H9 (cell line): ENCODE results near the gene PMIS2. TPM values are rescaled to one million over a fixed set of nuclear protein-coding genes. Genes with fewer than 3 reads are reported as not detected.
"Not testable (repeated sequence)": the region's sequence is repeated elsewhere in the genome, so short reads cannot be mapped to it uniquely, and the experiment has no call there.

Experiments
- DNase-seq: peaks from one replicate; pipeline ENCODE4 v3.0.0-alpha.2; 2017
- H2AFZ ChIP-seq: one replicate; pipeline ENCODE4 v1.6.1; 2013; ENCODE audit warnings: mild to moderate bottlenecking, low read length, control low read depth, moderate library complexity
- H2AK5ac ChIP-seq: 2 replicates; pipeline ENCODE4 v1.6.1; 2013; ENCODE audit warnings: low read length, control low read depth, mixed read lengths; ENCODE audit not compliant: insufficient read length
- H2BK120ac ChIP-seq: one replicate; pipeline ENCODE4 v1.6.1; 2013; ENCODE audit warnings: low read depth, mild to moderate bottlenecking, low read length, control low read depth, inconsistent platforms; ENCODE audit not compliant: poor library complexity, severe bottlenecking
- H2BK12ac ChIP-seq: 2 replicates; pipeline ENCODE4 v1.6.1; 2013; ENCODE audit warnings: low read length, control low read depth, mixed read lengths, low read depth; ENCODE audit not compliant: insufficient read length
- H2BK15ac ChIP-seq: 2 replicates; pipeline ENCODE4 v1.6.1; 2013; ENCODE audit warnings: low read depth, low read length, control low read depth
- H2BK20ac ChIP-seq: one replicate; pipeline ENCODE4 v1.6.1; 2013; ENCODE audit warnings: low read depth, mild to moderate bottlenecking, low read length, control low read depth, inconsistent platforms; ENCODE audit not compliant: poor library complexity, severe bottlenecking
- H2BK5ac ChIP-seq: 2 replicates; pipeline ENCODE4 v1.6.1; 2013; ENCODE audit warnings: low read length, control low read depth, mixed read lengths; ENCODE audit not compliant: insufficient read length
- H3K14ac ChIP-seq: 2 replicates; pipeline ENCODE4 v1.6.1; 2013; ENCODE audit warnings: low read length, control low read depth; ENCODE audit not compliant: insufficient read depth
- H3K18ac ChIP-seq: 2 replicates; pipeline ENCODE4 v1.6.1; 2013; ENCODE audit warnings: low read depth, mild to moderate bottlenecking, mixed read lengths, low read length, control low read depth; ENCODE audit not compliant: insufficient read length
- H3K23ac ChIP-seq: 2 replicates; pipeline ENCODE4 v1.6.1; 2013; ENCODE audit warnings: low read length, control low read depth, mixed read lengths, low read depth; ENCODE audit not compliant: insufficient read length
- H3K23me2 ChIP-seq: 2 replicates; pipeline ENCODE4 v1.6.1; 2013; ENCODE audit warnings: low read depth, mild to moderate bottlenecking, mixed read lengths, low read length, control low read depth; ENCODE audit not compliant: insufficient read length, poor library complexity, severe bottlenecking
- H3K27ac ChIP-seq: 2 replicates; pipeline ENCODE4 v1.5.1; 2013; ENCODE audit warnings: low read length, control low read depth, mixed read lengths, low read depth; ENCODE audit not compliant: insufficient read length
- H3K27me3 ChIP-seq: 2 replicates; pipeline ENCODE4 v1.6.1; 2013; ENCODE audit warnings: low read length, control low read depth, inconsistent platforms; ENCODE audit not compliant: insufficient read depth
- H3K4ac ChIP-seq: 2 replicates; pipeline ENCODE4 v1.6.1; 2013; ENCODE audit warnings: low read depth, mild to moderate bottlenecking, control low read depth, inconsistent platforms, low read length, moderate library complexity
- H3K4me1 ChIP-seq: 2 replicates; pipeline ENCODE4 v1.6.1; 2013; ENCODE audit warnings: low read length, control low read depth, inconsistent platforms; ENCODE audit not compliant: insufficient read depth
- H3K4me2 ChIP-seq: 2 replicates; pipeline ENCODE4 v1.6.1; 2013; ENCODE audit warnings: low read length, control low read depth, mixed read lengths; ENCODE audit not compliant: insufficient read length, insufficient read depth
- H3K56ac ChIP-seq: 2 replicates; pipeline ENCODE4 v1.6.1; 2013; ENCODE audit warnings: low read depth, mild to moderate bottlenecking, mixed read lengths, low read length, control low read depth; ENCODE audit not compliant: insufficient read length
- H3K79me1 ChIP-seq: 2 replicates; pipeline ENCODE4 v1.6.1; 2013; ENCODE audit warnings: low read depth, mild to moderate bottlenecking, moderate library complexity, low read length, control low read depth, inconsistent platforms; ENCODE audit not compliant: insufficient read depth, poor library complexity, severe bottlenecking
- H3K79me2 ChIP-seq: 2 replicates; pipeline ENCODE4 v1.6.1; 2013; ENCODE audit warnings: low read length, control low read depth, inconsistent platforms; ENCODE audit not compliant: insufficient read depth
- H3K9ac ChIP-seq: 2 replicates; pipeline ENCODE4 v1.6.1; 2013; ENCODE audit warnings: low read length, control low read depth, mixed read lengths; ENCODE audit not compliant: insufficient read length; ENCODE audit errors: extremely low read depth
- H3K9me3 ChIP-seq: one replicate; pipeline ENCODE4 v1.6.1; 2013; ENCODE audit warnings: low read depth, low read length, inconsistent platforms; ENCODE audit not compliant: control insufficient read depth
- H3T11ph ChIP-seq: one replicate; pipeline ENCODE4 v1.6.1; 2013; ENCODE audit warnings: mild to moderate bottlenecking, low read length, control low read depth, inconsistent platforms
- H4K20me1 ChIP-seq: one replicate; pipeline ENCODE4 v1.6.1; 2013; ENCODE audit not compliant: control insufficient read depth, insufficient read length, insufficient read depth
- H4K5ac ChIP-seq: 2 replicates; pipeline ENCODE4 v1.6.1; 2013; ENCODE audit warnings: low read depth, mild to moderate bottlenecking, mixed read lengths, low read length, control low read depth; ENCODE audit not compliant: insufficient read length
- H4K8ac ChIP-seq: replicated peaks from 2 replicates; pipeline ENCODE4 v1.6.1; 2013; ENCODE audit warnings: low read length, control low read depth, mixed read lengths, low read depth; ENCODE audit not compliant: insufficient read length
- H4K91ac ChIP-seq: 2 replicates; pipeline ENCODE4 v1.6.1; 2013; ENCODE audit warnings: low read depth, mild to moderate bottlenecking, moderate library complexity, mixed read lengths, low read length, control low read depth; ENCODE audit not compliant: insufficient read length
- H3K27ac Mint-ChIP-seq, 3 experiments: 2 replicates in 2 of 3; 3 replicates in 1 of 3; pipeline ENCODE4 v1.8.0; 2020 to 2021; ENCODE audit warnings: mixed read lengths in 3 of 3, mild to moderate bottlenecking in 1 of 3, moderate library complexity in 1 of 3
- H3K27me3 Mint-ChIP-seq: 2 replicates; pipeline ENCODE4 v1.8.0; 2021; ENCODE audit warnings: low read depth, mild to moderate bottlenecking, moderate library complexity, mixed read lengths
- H3K36me3 Mint-ChIP-seq, 3 experiments: 2 replicates in 2 of 3; 3 replicates in 1 of 3; pipeline ENCODE4 v1.8.0; 2020 to 2021; ENCODE audit warnings: low read depth in 3 of 3, mixed read lengths in 3 of 3; ENCODE audit not compliant: insufficient read depth in 1 of 3
- H3K4me1 Mint-ChIP-seq, 2 experiments: 2 replicates each; pipeline ENCODE4 v1.8.0; 2020; ENCODE audit warnings: mixed read lengths in 2 of 2
- H3K4me3 Mint-ChIP-seq, 2 experiments: 2 replicates in 1 of 2; 3 replicates in 1 of 2; pipeline ENCODE4 v1.8.0; 2020 to 2021; ENCODE audit warnings: mild to moderate bottlenecking in 2 of 2, mixed read lengths in 2 of 2, moderate library complexity in 1 of 2
- H3K9me3 Mint-ChIP-seq, 2 experiments: 2 replicates in 1 of 2; 3 replicates in 1 of 2; pipeline ENCODE4 v1.8.0; 2020; ENCODE audit warnings: mild to moderate bottlenecking in 2 of 2, mixed read lengths in 2 of 2, moderate library complexity in 1 of 2
- WGBS: extraction: QIAGEN DNeasy Blood & Tissue Kit; methylation state at CpG from one replicate; pipeline ENCODE4 v1.1.7; 2013; ENCODE audit warnings: missing lambda C conversion rate, low lambda C conversion rate, mixed read lengths; ENCODE audit not compliant: insufficient read length; ENCODE audit errors: extremely low coverage; 5-methylcytosine and 5-hydroxymethylcytosine counted together
- total RNA-seq: library from RNA; stranded (reverse); gene quantifications from 2 replicates; pipeline ENCODE4 v1.2.1, GENCODE V29; 2021

PMIS2 gene
- total RNA-seq, 1 experiment from 2014 or later = not detected

DNA sequence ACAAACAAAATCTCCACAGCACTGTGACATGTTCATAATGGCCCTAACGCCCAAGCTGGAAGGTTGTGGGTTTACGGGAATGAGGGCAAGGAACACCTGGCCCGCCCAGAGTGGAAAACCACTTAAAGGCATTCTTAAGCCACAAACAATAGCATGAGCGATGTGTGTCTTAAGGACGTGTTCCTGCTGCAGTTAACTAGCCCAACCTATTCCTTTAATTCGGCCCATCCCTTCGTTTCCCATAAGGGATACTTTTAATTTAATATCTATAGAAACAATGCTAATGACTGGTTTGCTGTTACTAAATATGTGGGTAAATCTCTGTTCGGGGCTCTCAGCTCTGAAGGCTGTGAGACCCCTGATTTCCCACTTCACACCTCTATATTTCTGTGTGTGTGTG, 21.2 kb downstream of the PMIS2 start:
- H3K9me3 ChIP-seq = peaks cover 12% of the 10 kb centered on the region
- peaks cover 28 to 36% of the 10 kb centered on the region in 2 experiments for H3K9me3 Mint-ChIP-seq
- not testable (repeated sequence) for H3T11ph ChIP-seq, H3K79me2 ChIP-seq, H2BK12ac ChIP-seq, H3K18ac ChIP-seq, H3K4me1 Mint-ChIP-seq, H3K36me3 Mint-ChIP-seq, H3K23ac ChIP-seq, H3K56ac ChIP-seq, H3K27ac ChIP-seq, H3K4me2 ChIP-seq, DNase-seq, H2BK5ac ChIP-seq, H3K27me3 ChIP-seq, H3K4ac ChIP-seq, H2BK120ac ChIP-seq, H3K79me1 ChIP-seq, H3K4me1 ChIP-seq, H2BK20ac ChIP-seq, H4K20me1 ChIP-seq, H3K14ac ChIP-seq, H3K9ac ChIP-seq, H4K91ac ChIP-seq, H3K4me3 Mint-ChIP-seq, H2AK5ac ChIP-seq, H3K23me2 ChIP-seq, H2AFZ ChIP-seq, H3K27ac Mint-ChIP-seq, H4K8ac ChIP-seq, H4K5ac ChIP-seq, H2BK15ac ChIP-seq
- WGBS = no CpG with 5 or more reads among the region's 8 CpGs
- H3K27me3 Mint-ChIP-seq = peaks cover 25% of the 10 kb centered on the region
